GM12872 (cell line): ENCODE results near the gene AFAP1L1.

Experiments
- CTCF ChIP-seq: IDR thresholded peaks from 3 replicates; pipeline ENCODE4 v1.5.1; 2011; ENCODE audit warnings: low read depth, mild to moderate bottlenecking, low read length, moderate library complexity; ENCODE audit not compliant: insufficient read depth

The AFAP1L1 gene

GRCh38 chr5:149247726-149248125, 23.9 kb upstream of the AFAP1L1 start:
- TF ChIP-seq CTCF: no peak

- TF ChIP-seq CTCF: no peak
These were observed 20.1 kb upstream of the AFAP1L1 start for GRCh38 chr5:149251546-149251945.

- TF ChIP-seq CTCF: no peak
These were observed 17.2 kb upstream of the AFAP1L1 start for GRCh38 chr5:149254506-149254905.

- no peak for TF ChIP-seq CTCF
These were observed 15.2 kb upstream of the AFAP1L1 start for GRCh38 chr5:149256451-149256850.

GRCh38 chr5:149257131-149257530, 14.5 kb upstream of the AFAP1L1 start:
- no peak for TF ChIP-seq CTCF

- no peak for TF ChIP-seq CTCF
These were observed 13.6 kb upstream of the AFAP1L1 start for GRCh38 chr5:149257889-149258705.

GRCh38 chr5:149260761-149261160, 10.9 kb upstream of the AFAP1L1 start:
- TF ChIP-seq CTCF: no peak
